Measurements from ENCODE around the gene PSTPIP1. TPM values are rescaled to one million over a fixed set of nuclear protein-coding genes. Genes with fewer than 3 reads are reported as not detected.

The PSTPIP1 gene
- total and polyA plus RNA-seq, 2 experiments from 2014 or later: 0.80 to 3.7 TPM

DNA sequence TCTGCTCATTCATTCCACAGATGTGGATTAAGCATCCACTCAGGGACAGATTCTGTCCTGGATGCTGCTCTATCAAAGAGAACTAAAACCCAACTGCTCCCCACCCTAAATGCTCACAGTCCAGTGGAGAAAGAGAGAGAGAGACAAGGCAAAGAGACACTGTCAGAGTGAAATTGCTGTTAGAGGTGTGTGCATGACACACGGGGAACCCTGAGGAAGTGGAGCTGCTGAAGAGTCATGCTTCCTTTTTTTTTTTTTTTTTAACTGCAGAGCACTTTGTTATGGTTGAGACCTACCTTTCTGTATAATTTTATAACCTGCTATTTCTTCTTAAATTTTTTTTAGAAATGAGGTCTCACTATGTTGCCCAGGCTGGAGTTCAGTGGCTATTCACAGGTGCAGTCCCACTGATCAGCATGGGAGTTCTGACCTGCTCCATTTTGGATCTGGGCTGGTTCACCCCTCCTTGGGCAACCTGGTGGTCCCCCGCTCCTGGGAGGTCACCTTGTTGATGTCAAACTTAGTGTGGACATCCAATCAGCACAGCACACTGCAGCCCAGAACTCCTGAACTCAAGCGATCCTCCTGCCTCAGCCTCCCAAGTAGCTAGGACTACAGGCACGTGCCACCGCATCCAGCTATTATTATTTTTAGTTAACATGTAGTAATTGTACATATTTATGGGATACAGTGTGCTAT lies 18.2 kb upstream of the PSTPIP1 start:
- no peaks in the 10 kb centered on the region; the same call in 2 of the 3 replicates for H3K36me3 Mint-ChIP-seq (ENCODE audit: low read depth)
- Histone ChIP-seq H3F3A (replicated peaks; ENCODE audit: low read depth) (no peaks in the 10 kb centered on the region), H3K4me2 (no peak overlapping the region), H2AFZ (no peak overlapping the region), H3K27ac (ENCODE audit: low read depth) (no peak overlapping the region), H3K27me3 (ENCODE audit: insufficient read depth) (no peaks in the 10 kb centered on the region), H3K36me3 (ENCODE audit: insufficient read depth) (no peaks in the 10 kb centered on the region), H3K79me2 (replicated peaks; ENCODE audit: insufficient read depth) (no peaks in the 10 kb centered on the region), H3K9me2 (ENCODE audit: insufficient read depth) (peaks cover 6% of the 10 kb centered on the region; the same call in 1 of the 2 replicates), H3K4me1 (ENCODE audit: insufficient read depth) (peaks cover 4% of the 10 kb centered on the region; the same call in 1 of the 2 replicates), H3K4me3 (no peak overlapping the region), H4K20me1 (replicated peaks; ENCODE audit: insufficient read depth) (no peaks in the 10 kb centered on the region)
- peaks cover 6% of the 10 kb centered on the region; the same call in 2 of the 3 replicates for H3K9me3 Mint-ChIP-seq
- H3K27me3 Mint-ChIP-seq (ENCODE audit: insufficient read depth, low read depth, poor library complexity): no peaks in the 10 kb centered on the region
- TF ChIP-seq STAT1 (IDR thresholded peaks at IDR 0.05; ENCODE audit: unreplicated experiment) (no peak), NANOG (IDR thresholded peaks at IDR 0.05; ENCODE audit: borderline replicate concordance) (no peak), EZH2 (IDR thresholded peaks at IDR 0.05; ENCODE audit: low read depth, unreplicated experiment) (no peak)
- TF ChIP-seq, protein P1, sequence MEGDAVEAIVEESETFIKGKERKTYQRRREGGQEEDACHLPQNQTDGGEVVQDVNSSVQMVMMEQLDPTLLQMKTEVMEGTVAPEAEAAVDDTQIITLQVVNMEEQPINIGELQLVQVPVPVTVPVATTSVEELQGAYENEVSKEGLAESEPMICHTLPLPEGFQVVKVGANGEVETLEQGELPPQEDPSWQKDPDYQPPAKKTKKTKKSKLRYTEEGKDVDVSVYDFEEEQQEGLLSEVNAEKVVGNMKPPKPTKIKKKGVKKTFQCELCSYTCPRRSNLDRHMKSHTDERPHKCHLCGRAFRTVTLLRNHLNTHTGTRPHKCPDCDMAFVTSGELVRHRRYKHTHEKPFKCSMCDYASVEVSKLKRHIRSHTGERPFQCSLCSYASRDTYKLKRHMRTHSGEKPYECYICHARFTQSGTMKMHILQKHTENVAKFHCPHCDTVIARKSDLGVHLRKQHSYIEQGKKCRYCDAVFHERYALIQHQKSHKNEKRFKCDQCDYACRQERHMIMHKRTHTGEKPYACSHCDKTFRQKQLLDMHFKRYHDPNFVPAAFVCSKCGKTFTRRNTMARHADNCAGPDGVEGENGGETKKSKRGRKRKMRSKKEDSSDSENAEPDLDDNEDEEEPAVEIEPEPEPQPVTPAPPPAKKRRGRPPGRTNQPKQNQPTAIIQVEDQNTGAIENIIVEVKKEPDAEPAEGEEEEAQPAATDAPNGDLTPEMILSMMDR (conservative IDR thresholded peaks at IDR 0.05; ENCODE audit: low read depth in 2 of 2): no peak
- no peak overlapping the region for H3K4me3 Mint-ChIP-seq
- ATAC-seq (no peak), DNase-seq (ENCODE audit: low spot score) (no peak)
- no peak overlapping the region for H3K27ac Mint-ChIP-seq
- H3K4me1 Mint-ChIP-seq: peaks cover 5% of the 10 kb centered on the region

- Histone ChIP-seq H3K27ac (ENCODE audit: low read depth) (no peak overlapping the region), H3K27me3 (ENCODE audit: insufficient read depth) (no peaks in the 10 kb centered on the region), H4K20me1 (replicated peaks; ENCODE audit: insufficient read depth) (no peaks in the 10 kb centered on the region), H3K9me2 (ENCODE audit: insufficient read depth) (peaks cover 2% of the 10 kb centered on the region; the same call in 1 of the 2 replicates), H3K79me2 (replicated peaks; ENCODE audit: insufficient read depth) (no peaks in the 10 kb centered on the region), H3K4me2 (no peak overlapping the region), H3K4me1 (ENCODE audit: insufficient read depth) (peaks cover 1% of the 10 kb centered on the region; the same call in 1 of the 2 replicates), H3K4me3 (no peak overlapping the region), H2AFZ (no peak overlapping the region), H3F3A (replicated peaks; ENCODE audit: low read depth) (no peaks in the 10 kb centered on the region), H3K36me3 (ENCODE audit: insufficient read depth) (no peaks in the 10 kb centered on the region)
- peaks cover 1% of the 10 kb centered on the region for H3K4me1 Mint-ChIP-seq
- H3K36me3 Mint-ChIP-seq (ENCODE audit: low read depth): no peaks in the 10 kb centered on the region; the same call in 2 of the 3 replicates
- no peaks in the 10 kb centered on the region for H3K27me3 Mint-ChIP-seq (ENCODE audit: insufficient read depth, low read depth, poor library complexity)
- ATAC-seq: no peak
- no peak overlapping the region for H3K27ac Mint-ChIP-seq
- no peak overlapping the region for H3K4me3 Mint-ChIP-seq
- DNase-seq (ENCODE audit: low spot score): no peak
- peaks cover 6% of the 10 kb centered on the region; the same call in 2 of the 3 replicates for H3K9me3 Mint-ChIP-seq
- TF ChIP-seq, protein P2, sequence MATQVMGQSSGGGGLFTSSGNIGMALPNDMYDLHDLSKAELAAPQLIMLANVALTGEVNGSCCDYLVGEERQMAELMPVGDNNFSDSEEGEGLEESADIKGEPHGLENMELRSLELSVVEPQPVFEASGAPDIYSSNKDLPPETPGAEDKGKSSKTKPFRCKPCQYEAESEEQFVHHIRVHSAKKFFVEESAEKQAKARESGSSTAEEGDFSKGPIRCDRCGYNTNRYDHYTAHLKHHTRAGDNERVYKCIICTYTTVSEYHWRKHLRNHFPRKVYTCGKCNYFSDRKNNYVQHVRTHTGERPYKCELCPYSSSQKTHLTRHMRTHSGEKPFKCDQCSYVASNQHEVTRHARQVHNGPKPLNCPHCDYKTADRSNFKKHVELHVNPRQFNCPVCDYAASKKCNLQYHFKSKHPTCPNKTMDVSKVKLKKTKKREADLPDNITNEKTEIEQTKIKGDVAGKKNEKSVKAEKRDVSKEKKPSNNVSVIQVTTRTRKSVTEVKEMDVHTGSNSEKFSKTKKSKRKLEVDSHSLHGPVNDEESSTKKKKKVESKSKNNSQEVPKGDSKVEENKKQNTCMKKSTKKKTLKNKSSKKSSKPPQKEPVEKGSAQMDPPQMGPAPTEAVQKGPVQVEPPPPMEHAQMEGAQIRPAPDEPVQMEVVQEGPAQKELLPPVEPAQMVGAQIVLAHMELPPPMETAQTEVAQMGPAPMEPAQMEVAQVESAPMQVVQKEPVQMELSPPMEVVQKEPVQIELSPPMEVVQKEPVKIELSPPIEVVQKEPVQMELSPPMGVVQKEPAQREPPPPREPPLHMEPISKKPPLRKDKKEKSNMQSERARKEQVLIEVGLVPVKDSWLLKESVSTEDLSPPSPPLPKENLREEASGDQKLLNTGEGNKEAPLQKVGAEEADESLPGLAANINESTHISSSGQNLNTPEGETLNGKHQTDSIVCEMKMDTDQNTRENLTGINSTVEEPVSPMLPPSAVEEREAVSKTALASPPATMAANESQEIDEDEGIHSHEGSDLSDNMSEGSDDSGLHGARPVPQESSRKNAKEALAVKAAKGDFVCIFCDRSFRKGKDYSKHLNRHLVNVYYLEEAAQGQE (IDR thresholded peaks at IDR 0.05; ENCODE audit: unreplicated experiment): no peak
- TF ChIP-seq, protein P1 (conservative IDR thresholded peaks at IDR 0.05; ENCODE audit: low read depth in 2 of 2): no peak
- TF ChIP-seq STAT1 (IDR thresholded peaks at IDR 0.05; ENCODE audit: unreplicated experiment) (no peak), ZNF114 (CRISPR knock-in tag; IDR thresholded peaks at IDR 0.05) (no peak), EZH2phosphoT487 (IDR thresholded peaks at IDR 0.05; ENCODE audit: unreplicated experiment) (no peak), NANOG (IDR thresholded peaks at IDR 0.05; ENCODE audit: borderline replicate concordance) (no peak), ZNF331 (CRISPR knock-in tag; IDR thresholded peaks at IDR 0.05; ENCODE audit: low read depth) (no peak)
- TF ChIP-seq, protein P3, sequence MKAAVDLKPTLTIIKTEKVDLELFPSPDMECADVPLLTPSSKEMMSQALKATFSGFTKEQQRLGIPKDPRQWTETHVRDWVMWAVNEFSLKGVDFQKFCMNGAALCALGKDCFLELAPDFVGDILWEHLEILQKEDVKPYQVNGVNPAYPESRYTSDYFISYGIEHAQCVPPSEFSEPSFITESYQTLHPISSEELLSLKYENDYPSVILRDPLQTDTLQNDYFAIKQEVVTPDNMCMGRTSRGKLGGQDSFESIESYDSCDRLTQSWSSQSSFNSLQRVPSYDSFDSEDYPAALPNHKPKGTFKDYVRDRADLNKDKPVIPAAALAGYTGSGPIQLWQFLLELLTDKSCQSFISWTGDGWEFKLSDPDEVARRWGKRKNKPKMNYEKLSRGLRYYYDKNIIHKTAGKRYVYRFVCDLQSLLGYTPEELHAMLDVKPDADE (IDR thresholded peaks at IDR 0.05): no peak
Measured at GRCh38 chr15:76978522-76979330, 16.2 kb upstream of the PSTPIP1 start.
